ENCODE measurements around the gene PTTG1IP. TPM values are rescaled to one million over a fixed set of nuclear protein-coding genes. Genes with fewer than 3 reads are reported as not detected.
"Not testable (repeated sequence)": the region's sequence is repeated elsewhere in the genome, so short reads cannot be mapped to it uniquely, and the experiment has no call there.

PTTG1IP gene
- total RNA-seq, 1 donor: 245 TPM

DNA sequence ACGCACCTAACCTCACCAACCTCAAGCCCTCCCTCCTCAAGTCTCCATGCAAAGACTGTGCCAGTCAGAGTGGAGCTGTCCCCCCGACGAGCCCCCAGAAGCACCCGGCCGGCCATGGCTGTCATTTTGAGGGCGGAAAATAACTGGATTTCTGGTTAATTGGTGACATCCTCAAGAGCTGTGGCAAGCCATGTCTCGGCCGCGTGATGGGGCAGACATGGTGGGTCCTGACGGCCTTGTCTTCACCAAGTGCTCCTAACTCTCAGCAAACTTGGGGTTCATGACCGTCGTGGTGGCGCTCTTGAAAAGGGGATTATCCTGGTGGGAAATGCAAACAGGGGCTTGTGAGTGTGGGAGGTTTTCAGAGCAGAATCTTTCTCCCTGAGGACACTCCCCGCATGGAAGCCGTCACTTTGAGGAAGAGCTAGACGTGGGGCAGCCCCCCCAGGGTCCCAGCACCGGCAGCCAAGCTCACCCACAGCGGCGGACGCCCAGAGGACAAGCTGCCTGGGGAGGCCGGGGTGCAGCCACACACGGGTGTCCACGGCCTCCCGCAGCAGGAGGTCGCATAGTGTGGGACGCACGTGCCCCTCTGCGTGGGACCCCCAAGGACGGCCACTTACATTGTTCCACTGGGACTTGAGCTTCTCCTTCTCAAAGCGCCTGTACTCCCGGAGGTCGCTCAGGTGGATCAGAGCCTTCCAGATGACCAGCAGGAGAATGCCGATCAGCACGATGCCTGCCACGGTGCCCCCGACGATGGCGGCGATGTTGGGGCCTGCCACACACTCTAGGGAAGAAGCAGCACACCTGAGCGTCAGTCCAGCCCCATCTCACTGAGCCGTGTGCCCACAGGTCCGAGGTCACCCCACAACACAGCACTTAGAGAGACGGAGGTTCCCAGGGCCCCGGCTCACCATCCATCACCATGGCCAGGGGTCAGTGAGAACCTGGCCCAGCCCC, 12.9 kb upstream of the PTTG1IP start:
- H3K4me3 ChIP-seq (ENCODE audit: low read depth, low read length): no peak overlapping the region
- DNase-seq (ENCODE audit: low read depth): no peak
- TF ChIP-seq, protein P1, sequence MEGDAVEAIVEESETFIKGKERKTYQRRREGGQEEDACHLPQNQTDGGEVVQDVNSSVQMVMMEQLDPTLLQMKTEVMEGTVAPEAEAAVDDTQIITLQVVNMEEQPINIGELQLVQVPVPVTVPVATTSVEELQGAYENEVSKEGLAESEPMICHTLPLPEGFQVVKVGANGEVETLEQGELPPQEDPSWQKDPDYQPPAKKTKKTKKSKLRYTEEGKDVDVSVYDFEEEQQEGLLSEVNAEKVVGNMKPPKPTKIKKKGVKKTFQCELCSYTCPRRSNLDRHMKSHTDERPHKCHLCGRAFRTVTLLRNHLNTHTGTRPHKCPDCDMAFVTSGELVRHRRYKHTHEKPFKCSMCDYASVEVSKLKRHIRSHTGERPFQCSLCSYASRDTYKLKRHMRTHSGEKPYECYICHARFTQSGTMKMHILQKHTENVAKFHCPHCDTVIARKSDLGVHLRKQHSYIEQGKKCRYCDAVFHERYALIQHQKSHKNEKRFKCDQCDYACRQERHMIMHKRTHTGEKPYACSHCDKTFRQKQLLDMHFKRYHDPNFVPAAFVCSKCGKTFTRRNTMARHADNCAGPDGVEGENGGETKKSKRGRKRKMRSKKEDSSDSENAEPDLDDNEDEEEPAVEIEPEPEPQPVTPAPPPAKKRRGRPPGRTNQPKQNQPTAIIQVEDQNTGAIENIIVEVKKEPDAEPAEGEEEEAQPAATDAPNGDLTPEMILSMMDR (IDR thresholded peaks at IDR 0.05; ENCODE audit: insufficient read depth, low read depth, low read length): no peak

DNA sequence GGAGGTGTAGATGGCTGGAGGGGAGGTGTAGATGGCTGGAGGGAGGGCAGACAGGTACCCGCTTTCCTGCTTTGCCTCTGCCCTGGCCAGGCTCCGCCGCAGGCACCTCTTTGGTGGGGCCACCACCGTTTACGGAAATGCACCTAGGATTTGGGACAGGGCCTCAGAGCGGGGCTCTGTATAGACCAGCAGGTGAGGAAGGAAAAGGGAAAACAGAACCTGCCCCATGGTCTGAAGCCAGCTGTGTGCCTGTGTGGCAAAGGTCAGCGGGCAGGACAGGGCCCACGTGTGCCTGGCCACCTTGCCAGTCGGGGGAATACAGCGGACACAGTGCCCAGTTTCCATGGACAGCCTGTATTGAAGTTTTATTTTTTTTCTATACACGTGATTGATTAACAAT, 12.1 kb upstream of the PTTG1IP start:
- TF ChIP-seq, protein P1 (IDR thresholded peaks at IDR 0.05; ENCODE audit: insufficient read depth, low read depth, low read length): no peak
- no peak for DNase-seq (ENCODE audit: low read depth)
- H3K4me3 ChIP-seq (ENCODE audit: low read depth, low read length): no peak overlapping the region

DNA sequence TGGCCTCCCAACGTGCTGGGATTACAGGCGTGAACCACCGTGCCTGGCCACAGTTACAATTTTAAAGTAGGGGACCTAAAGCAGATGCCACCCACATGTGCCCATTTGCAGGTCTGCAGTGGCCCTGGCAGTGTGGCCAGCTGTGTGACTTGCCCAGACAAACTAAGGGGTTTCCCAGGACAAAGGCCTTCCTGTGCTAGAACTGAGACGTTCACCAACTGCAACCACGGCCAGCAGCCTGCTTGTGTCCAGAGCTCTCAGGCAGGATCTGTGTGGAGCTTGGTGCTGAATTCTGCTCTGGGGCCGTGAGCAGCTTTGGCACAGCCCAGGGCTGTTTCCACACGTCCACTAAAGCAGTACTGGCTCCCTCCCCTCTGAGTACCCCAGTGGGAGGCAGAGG, 10.6 kb upstream of the PTTG1IP start:
- no peak overlapping the region for H3K4me3 ChIP-seq (ENCODE audit: low read depth, low read length)
- DNase-seq (ENCODE audit: low read depth): no peak
- TF ChIP-seq, protein P1 (IDR thresholded peaks at IDR 0.05; ENCODE audit: insufficient read depth, low read depth, low read length): no peak

DNA sequence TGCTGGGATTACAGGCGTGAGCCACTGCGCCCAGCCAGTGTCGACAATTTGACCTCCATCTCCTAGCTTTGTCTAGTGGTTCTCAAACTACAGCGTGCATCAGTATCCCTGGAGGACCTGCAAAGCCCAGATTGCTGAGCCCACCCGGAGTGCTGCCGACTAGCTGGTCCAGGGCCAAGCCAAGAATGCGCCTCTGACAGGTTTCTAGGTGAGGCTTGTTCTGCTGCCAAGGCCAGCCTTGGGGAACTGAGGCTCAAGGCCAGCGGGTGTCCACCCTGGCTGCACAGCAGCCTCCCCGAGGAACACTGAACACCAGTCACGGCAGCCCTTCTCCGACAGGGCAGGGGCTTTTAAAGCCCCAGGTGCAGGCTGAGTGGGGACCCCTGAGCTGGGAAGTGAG, 9.8 kb upstream of the PTTG1IP start:
- H3K4me3 ChIP-seq (ENCODE audit: low read depth, low read length): no peak overlapping the region
- DNase-seq (ENCODE audit: low read depth): no peak
- TF ChIP-seq, protein P1 (IDR thresholded peaks at IDR 0.05; ENCODE audit: insufficient read depth, low read depth, low read length): no peak

DNA sequence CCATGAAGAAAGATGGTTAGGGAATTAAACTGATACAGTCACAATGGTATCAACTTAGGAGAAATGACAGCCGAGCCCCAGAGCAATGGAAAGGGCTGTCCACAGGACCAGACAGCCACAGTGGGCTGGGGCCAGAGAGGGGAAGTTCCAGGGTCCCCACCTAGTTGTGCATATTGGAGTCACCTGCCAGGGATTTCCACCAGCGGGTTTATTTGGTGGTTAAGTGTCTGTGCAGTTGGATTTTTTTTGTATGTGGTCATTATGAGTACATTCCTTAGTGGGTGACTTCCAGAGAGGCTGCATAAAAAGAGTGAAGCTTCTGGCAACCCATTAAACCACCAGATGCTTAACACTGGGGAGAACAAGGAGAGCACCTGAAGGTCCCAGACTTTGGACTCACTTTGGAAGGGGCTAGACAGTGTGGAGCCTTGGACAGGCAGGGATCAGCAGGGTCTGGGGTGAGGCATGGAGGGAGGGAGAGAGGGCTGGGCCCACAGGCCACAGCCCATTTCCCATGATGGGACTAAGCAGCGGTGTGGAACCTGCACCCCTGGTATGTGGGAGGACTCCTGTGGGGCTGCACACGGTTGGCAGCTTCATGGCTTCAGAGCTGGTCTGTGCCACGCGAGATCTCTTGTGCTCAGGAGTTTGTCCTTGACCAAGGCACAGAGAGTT, 7.8 kb upstream of the PTTG1IP start:
- TF ChIP-seq, protein P1 (IDR thresholded peaks at IDR 0.05; ENCODE audit: insufficient read depth, low read depth, low read length): no peak
- H3K4me3 ChIP-seq (ENCODE audit: low read depth, low read length): no peak overlapping the region
- DNase-seq (ENCODE audit: low read depth): peak; percentile 59

DNA sequence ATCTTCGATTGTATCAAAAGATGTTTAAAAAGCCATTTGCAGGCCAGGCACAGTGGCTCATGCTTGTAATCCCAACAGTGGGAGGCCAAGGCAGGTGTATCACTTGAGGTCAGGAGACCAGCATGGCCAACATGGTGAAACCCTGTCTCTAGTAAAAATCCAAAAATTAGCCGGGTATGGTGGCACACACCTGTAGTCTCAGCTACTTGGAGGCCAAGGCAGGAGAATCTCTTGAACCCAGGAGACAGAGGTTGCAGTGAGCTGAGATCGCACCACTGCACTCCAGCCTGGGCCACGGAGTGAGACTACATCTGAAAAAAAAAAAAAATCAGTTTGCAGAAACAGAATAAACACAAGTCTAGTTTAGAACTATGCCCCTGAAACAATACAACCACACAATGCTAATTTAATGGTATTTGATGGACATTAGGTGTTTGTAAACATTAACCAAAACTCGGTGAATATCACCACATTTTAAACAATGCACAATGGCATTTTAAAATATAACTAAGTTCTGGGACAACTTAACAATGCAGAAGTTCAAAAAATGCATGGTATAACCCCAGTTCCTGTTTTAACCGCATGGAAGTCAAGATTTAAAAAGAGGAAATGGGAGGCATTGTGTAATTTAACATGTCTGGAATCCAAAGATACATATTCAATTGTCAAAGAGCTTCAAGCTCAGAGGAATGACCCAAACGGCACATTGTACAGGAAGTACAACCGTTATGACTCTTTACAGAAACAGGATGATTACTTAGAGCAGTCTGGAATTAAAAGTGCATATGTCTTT, 7.1 kb upstream of the PTTG1IP start:
- DNase-seq (ENCODE audit: low read depth): no peak
- no peak overlapping the region for H3K4me3 ChIP-seq (ENCODE audit: low read depth, low read length)
- TF ChIP-seq, protein P1 (IDR thresholded peaks at IDR 0.05; ENCODE audit: insufficient read depth, low read depth, low read length): no peak

DNA sequence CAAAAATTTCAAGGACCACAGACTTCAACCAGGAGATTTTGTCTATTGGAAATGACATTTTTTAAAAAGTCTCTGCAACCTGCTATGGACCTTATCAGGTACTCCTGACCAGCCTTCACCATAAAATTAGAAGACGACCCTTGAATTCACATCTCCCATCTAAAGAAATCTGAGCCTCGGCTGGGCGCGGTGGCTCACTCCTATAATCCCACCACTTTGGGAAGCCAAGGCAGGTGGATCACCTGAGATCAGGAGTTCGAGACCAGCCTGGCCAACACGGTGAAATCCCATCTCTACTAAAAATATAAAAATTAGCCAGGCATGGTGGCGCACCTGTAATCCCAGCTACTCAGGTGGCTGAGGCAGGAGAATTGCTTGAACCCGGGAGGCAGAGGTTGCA, 5.7 kb upstream of the PTTG1IP start:
- H3K4me3 ChIP-seq (ENCODE audit: low read depth, low read length); DNase-seq (ENCODE audit: low read depth): not testable (repeated sequence)
